Gastrocnemius medialis (tissue), 4 donors: Measurements from ENCODE around the gene SPRR3. TPM values are rescaled to one million over a fixed set of nuclear protein-coding genes. Genes with fewer than 3 reads are reported as not detected.

Experiments
- ATAC-seq, 2 donors: fragments of 150-250 bp; one replicate each; pipeline ENCODE4 v1.9.1; 2016
- DNase-seq, 2 donors: peaks; one replicate each; pipeline ENCODE4 v3.0.0-alpha.2; 2019
- H3K27ac ChIP-seq, 4 donors: fragments of 200-600 bp; sonication (generic); 1 replicate in 1 of 4; 2 replicates in 3 of 4; pipeline ENCODE4 v1.5.1; 2016 to 2018; ENCODE audit warnings: mild to moderate bottlenecking in 2 of 4, moderate library complexity in 1 of 4
- H3K27me3 ChIP-seq, 3 donors: fragments of 200-600 bp; sonication (generic) in 2 of 3; 1 replicate in 1 of 3; 2 replicates in 2 of 3; pipeline versions ENCODE4 v1.5.1 to v1.6.0; 2016 to 2019; ENCODE audit warnings: mild to moderate bottlenecking in 1 of 3, moderate library complexity in 1 of 3
- H3K36me3 ChIP-seq, 2 donors: fragments of 200-600 bp; sonication (generic) in 1 of 2; one replicate each; pipeline ENCODE4 v1.5.1; 2017 to 2018
- H3K4me1 ChIP-seq, 2 donors: fragments of 200-600 bp; sonication (generic) in 1 of 2; one replicate each; pipeline ENCODE4 v1.5.1; 2016 to 2017; ENCODE audit warnings: mild to moderate bottlenecking in 2 of 2
- H3K4me3 ChIP-seq, 4 donors: fragments of 200-600 bp; sonication (generic) in 3 of 4; 1 replicate in 1 of 4; 2 replicates in 3 of 4; pipeline ENCODE4 v1.5.1; 2016 to 2019; ENCODE audit warnings: mild to moderate bottlenecking in 2 of 4
- H3K9me3 ChIP-seq, 3 donors: fragments of 200-600 bp; sonication (generic) in 2 of 3; 1 replicate in 1 of 3; 2 replicates in 2 of 3; pipeline ENCODE4 v1.5.1; 2016 to 2019
- POLR2A ChIP-seq, 2 donors: fragments of 450-650 bp; IDR thresholded peaks; one replicate each; pipeline ENCODE4 v1.6.1; 2017; ENCODE audit warnings: antibody characterized with exemption in 2 of 2, mild to moderate bottlenecking in 2 of 2, moderate library complexity in 2 of 2
- in situ Hi-C, 4 donors: fragments of 200-750 bp; cut with MboI; loops; one replicate each; pipeline versions ENCODE4 v1.15.0 to v1.8.0; 2017; ENCODE audit warnings: low sequenced_read_pairs in 4 of 4
- intact Hi-C: fragments of 100-400 bp; cut with DNase I; formaldehyde crosslinking; loops from one replicate; pipeline ENCODE4 v1.15.1; 2023; ENCODE audit warnings: low total_unique reads
- total RNA-seq, 4 donors: library from RNA; depleted of rRNA; stranded (reverse); fragments of >200 nt; gene quantifications; one replicate each; pipeline versions ENCODE4 v1.1.0 to v1.2.3, GENCODE V29; 2016
- TF ChIP-seq, protein P1 (sequence below), 5 experiments: fragments of 450-650 bp in 3 of 5; fragments of 200-600 bp in 2 of 5; sonication (generic) in 2 of 5; IDR thresholded peaks in 4 of 5; conservative IDR thresholded peaks in 1 of 5; 1 replicate in 4 of 5; 2 replicates in 1 of 5; pipeline ENCODE4 v1.5.1; 2016 to 2019; ENCODE audit warnings: antibody characterized with exemption in 5 of 5, mild to moderate bottlenecking in 3 of 5, moderate library complexity in 3 of 5

SPRR3 gene
- total RNA-seq, 4 donors from 2014 or later = not detected

DNA sequence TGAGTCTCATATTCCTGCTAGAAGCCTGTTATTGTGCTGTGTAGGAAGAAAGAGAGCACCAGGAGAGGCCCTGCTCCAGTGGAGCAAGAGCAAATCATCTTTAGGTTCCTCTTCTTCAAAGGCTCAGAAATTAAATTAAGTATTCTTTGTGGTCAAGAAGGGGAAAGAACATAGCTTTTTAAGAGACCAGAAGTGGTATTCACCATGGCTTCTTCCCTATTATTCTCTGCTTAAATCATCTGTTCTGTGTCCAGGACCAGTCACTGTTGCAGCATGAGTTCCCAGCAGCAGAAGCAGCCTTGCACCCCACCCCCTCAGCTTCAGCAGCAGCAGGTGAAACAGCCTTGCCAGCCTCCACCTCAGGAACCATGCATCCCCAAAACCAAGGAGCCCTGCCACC lies 30.5 kb downstream of the SPRR3 start:
- no peaks in the 10 kb centered on the region for H3K4me1 ChIP-seq
- no peak for ATAC-seq
- intact Hi-C loops = no loop called here
- H3K4me3 ChIP-seq = no peak overlapping the region
- TF ChIP-seq, protein P1, sequence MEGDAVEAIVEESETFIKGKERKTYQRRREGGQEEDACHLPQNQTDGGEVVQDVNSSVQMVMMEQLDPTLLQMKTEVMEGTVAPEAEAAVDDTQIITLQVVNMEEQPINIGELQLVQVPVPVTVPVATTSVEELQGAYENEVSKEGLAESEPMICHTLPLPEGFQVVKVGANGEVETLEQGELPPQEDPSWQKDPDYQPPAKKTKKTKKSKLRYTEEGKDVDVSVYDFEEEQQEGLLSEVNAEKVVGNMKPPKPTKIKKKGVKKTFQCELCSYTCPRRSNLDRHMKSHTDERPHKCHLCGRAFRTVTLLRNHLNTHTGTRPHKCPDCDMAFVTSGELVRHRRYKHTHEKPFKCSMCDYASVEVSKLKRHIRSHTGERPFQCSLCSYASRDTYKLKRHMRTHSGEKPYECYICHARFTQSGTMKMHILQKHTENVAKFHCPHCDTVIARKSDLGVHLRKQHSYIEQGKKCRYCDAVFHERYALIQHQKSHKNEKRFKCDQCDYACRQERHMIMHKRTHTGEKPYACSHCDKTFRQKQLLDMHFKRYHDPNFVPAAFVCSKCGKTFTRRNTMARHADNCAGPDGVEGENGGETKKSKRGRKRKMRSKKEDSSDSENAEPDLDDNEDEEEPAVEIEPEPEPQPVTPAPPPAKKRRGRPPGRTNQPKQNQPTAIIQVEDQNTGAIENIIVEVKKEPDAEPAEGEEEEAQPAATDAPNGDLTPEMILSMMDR (IDR thresholded peaks at IDR 0.05 in 4 of 5, conservative IDR thresholded peaks at IDR 0.05 in 1 of 5) = no peak
- TF ChIP-seq POLR2A (IDR thresholded peaks at IDR 0.05) = no peak
- in situ Hi-C loops = no loop called here
- no peaks in the 10 kb centered on the region for H3K36me3 ChIP-seq
- H3K27me3 ChIP-seq = no peaks in the 10 kb centered on the region
- no peak overlapping the region for H3K27ac ChIP-seq
- no peak for DNase-seq
- no peaks in the 10 kb centered on the region for H3K9me3 ChIP-seq

DNA sequence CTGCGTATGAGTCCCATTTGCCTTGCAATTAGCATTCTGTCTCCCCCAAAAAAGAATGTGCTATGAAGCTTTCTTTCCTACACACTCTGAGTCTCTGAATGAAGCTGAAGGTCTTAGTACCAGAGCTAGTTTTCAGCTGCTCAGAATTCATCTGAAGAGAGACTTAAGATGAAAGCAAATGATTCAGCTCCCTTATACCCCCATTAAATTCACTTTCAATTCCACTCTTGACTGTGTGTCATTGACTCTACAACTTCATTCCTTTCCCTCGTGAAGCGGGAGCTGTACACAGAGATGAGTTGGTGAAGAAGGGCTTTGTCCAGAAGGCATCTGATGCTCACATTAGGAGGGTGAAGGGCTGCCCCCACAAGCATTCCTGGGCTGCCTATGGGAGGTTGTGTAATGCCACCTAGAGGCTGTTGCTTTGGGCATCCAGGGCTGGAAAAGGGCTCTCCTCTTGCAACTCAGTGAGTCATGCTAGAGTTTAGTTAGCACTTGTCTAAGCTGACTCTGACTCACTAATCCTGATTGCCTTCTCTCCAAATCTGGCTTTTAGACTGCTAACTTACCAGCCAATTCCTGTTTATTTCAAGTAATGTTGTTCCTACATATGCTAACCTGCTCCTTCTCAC lies 31.2 kb downstream of the SPRR3 start:
- ATAC-seq = no peak

DNA sequence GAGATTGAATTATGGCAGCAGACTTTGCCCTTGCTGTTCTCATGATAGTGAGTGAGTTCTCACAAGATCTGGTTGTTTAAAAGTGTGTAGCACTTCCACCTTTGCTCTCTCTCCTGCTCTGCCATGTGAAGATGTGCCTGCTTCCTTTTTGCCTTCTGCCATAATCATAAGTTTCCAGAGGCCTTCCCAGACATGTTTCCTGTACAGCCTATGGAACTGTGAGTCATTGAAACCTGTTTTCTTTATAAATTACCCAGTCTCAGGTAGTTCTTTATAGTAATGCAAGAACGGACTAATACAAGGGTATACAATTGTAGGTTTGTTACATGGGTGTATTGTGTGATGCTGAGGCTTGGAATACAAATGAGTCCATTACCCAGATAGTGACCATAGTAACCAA lies 33.7 kb downstream of the SPRR3 start:
- Histone ChIP-seq H3K4me3 (no peak overlapping the region), H3K27ac (no peak overlapping the region), H3K27me3 (no peaks in the 10 kb centered on the region), H3K36me3 (no peaks in the 10 kb centered on the region), H3K9me3 (no peaks in the 10 kb centered on the region), H3K4me1 (no peaks in the 10 kb centered on the region)
- intact Hi-C loops (no loop called here), in situ Hi-C loops (no loop called here)
- TF ChIP-seq, protein P1 (IDR thresholded peaks at IDR 0.05 in 4 of 5, conservative IDR thresholded peaks at IDR 0.05 in 1 of 5) = no peak
- no peak for ATAC-seq
- no peak for DNase-seq

More for the DNA sequence above, 31.2 kb downstream of the SPRR3 start:
- H3K27me3 ChIP-seq = no peaks in the 10 kb centered on the region
- H3K4me3 ChIP-seq = no peak overlapping the region
- in situ Hi-C loops = no loop called here
- H3K36me3 ChIP-seq = no peaks in the 10 kb centered on the region
- intact Hi-C loops = no loop called here
- no peaks in the 10 kb centered on the region for H3K9me3 ChIP-seq
- no peaks in the 10 kb centered on the region for H3K4me1 ChIP-seq
- no peak overlapping the region for H3K27ac ChIP-seq
- no peak for TF ChIP-seq POLR2A (IDR thresholded peaks at IDR 0.05)
- TF ChIP-seq, protein P1 (IDR thresholded peaks at IDR 0.05 in 4 of 5, conservative IDR thresholded peaks at IDR 0.05 in 1 of 5) = no peak
- DNase-seq = no peak

DNA sequence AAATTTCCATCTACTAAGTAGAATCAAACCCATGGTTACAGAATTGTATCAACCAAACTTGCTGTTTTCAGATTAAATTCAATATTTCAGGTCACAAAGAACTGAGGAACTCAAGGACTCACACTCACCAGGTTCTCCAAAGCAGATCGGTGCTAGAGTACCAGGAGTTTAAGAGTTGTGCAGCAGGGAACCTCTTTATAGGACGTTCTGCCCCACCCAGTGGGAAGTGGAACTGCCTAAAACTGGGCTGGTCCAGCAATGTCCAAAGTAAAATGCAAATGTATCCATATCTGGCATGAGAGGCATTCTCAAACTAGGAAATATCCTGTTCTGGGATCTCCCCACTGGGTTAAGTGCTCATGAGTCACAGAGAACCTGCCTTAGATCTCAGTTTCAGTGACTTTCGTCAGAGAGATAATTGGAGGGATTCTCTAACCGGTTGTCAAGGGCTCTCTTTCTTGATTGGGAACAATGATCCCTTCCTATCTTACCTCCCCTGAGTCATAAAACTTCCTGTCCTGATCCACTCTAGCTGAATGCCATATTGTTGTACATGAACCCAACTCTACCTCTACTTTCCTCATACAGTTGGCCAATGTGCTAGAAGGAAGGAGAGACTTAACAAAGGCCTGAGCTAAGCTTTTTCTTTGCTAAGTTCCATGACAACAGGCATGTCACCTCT lies 39.5 kb downstream of the SPRR3 start, which contains the start of gene SPRR2D:
Gene SPRR2D (minus strand): TSS at position 171 of the 682 bp plus-strand sequence. CDS start 774 bp downstream, outside the sequence.
- Histone ChIP-seq H3K4me3 (no peak within 1 kb of the TSS), H3K36me3 (no peaks in the 10 kb centered on the region), H3K9me3 (no peaks in the 10 kb centered on the region), H3K27ac (no peak within 1 kb of the TSS), H3K4me1 (no peaks in the 10 kb centered on the region), H3K27me3 (no peaks in the 10 kb centered on the region)
- in situ Hi-C loops (no loop called here), intact Hi-C loops (no loop called here)
- ATAC-seq = no peak
- no peak for TF ChIP-seq POLR2A (IDR thresholded peaks at IDR 0.05)
- TF ChIP-seq, protein P1 (IDR thresholded peaks at IDR 0.05 in 4 of 5, conservative IDR thresholded peaks at IDR 0.05 in 1 of 5) = no peak
- no peak for DNase-seq
